ENCODE measurements around the gene TSPAN17. TPM values are rescaled to one million over a fixed set of nuclear protein-coding genes. Genes with fewer than 3 reads are reported as not detected.

TSPAN17 gene
- total and polyA plus RNA-seq, 9 of the 15 experiments (the other 6 are each of a cell fraction or from before 2014, with no cell fraction given): 0.73 to 58.3 (median 34.5) TPM

DNA sequence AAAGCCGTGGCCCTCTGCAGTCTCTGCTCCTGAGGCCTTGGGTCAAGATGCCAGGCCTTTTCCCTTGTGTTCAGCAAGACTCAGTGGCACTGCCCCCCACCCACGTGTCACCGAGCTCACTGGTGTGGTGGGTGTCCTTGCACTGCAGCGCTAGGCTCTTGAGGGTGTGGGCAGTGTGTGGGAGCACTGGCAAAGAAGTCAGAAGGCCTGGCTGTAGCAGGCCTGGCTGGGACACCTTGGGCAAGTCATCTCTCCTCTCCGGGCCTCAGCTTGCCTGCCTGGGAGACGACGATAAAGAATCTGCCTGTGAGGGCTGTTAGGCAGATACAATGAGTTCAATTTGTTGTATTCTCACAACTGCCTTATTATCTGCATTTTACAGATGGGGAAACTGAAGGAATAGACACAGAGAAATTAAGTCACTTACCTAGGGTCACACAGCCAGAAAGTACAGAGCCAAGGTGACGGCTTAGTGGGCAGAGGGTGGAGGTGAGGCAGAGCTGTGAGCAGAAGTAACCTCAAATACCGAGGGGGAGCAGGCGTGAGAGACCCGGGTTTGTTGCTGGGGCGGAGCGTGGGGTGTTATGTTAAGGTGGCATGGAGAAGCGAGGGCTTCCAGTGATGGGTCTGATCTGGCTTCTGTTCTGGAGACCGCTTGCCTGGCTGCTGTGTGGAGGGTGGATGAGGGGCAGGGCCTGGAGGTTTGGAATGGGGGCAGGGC, 1.4 kb downstream of the TSPAN17 start (continued):
- TF ChIP-seq, protein P1, sequence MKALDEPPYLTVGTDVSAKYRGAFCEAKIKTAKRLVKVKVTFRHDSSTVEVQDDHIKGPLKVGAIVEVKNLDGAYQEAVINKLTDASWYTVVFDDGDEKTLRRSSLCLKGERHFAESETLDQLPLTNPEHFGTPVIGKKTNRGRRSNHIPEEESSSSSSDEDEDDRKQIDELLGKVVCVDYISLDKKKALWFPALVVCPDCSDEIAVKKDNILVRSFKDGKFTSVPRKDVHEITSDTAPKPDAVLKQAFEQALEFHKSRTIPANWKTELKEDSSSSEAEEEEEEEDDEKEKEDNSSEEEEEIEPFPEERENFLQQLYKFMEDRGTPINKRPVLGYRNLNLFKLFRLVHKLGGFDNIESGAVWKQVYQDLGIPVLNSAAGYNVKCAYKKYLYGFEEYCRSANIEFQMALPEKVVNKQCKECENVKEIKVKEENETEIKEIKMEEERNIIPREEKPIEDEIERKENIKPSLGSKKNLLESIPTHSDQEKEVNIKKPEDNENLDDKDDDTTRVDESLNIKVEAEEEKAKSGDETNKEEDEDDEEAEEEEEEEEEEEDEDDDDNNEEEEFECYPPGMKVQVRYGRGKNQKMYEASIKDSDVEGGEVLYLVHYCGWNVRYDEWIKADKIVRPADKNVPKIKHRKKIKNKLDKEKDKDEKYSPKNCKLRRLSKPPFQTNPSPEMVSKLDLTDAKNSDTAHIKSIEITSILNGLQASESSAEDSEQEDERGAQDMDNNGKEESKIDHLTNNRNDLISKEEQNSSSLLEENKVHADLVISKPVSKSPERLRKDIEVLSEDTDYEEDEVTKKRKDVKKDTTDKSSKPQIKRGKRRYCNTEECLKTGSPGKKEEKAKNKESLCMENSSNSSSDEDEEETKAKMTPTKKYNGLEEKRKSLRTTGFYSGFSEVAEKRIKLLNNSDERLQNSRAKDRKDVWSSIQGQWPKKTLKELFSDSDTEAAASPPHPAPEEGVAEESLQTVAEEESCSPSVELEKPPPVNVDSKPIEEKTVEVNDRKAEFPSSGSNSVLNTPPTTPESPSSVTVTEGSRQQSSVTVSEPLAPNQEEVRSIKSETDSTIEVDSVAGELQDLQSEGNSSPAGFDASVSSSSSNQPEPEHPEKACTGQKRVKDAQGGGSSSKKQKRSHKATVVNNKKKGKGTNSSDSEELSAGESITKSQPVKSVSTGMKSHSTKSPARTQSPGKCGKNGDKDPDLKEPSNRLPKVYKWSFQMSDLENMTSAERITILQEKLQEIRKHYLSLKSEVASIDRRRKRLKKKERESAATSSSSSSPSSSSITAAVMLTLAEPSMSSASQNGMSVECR (CRISPR knock-in tag; IDR thresholded peaks at IDR 0.05): peak; percentile 50; the same call in 1 of the 2 replicates
- TF ChIP-seq ZBTB7A (IDR thresholded peaks at IDR 0.05; ENCODE audit: borderline replicate concordance, control insufficient read depth, low read depth, low read length) (no peak), ZNF408 (CRISPR knock-in tag; IDR thresholded peaks at IDR 0.05; ENCODE audit: low read depth) (no peak), ZZZ3 (IDR thresholded peaks at IDR 0.05) (no peak), NFE2 (IDR thresholded peaks at IDR 0.05; ENCODE audit: low read depth) (no peak; the same call in 1 of the 2 replicates), E2F3 (CRISPR knock-in tag; IDR thresholded peaks at IDR 0.05) (no peak), TARDBP (IDR thresholded peaks at IDR 0.05) (no peak), TCFL5 (CRISPR knock-in tag; conservative IDR thresholded peaks at IDR 0.05) (no peak), ZKSCAN1 (IDR thresholded peaks at IDR 0.05; ENCODE audit: low read depth, low read length) (peak; percentile 31; the same call in 1 of the 2 replicates), HMG20A (CRISPR knock-in tag; conservative IDR thresholded peaks at IDR 0.05) (no peak), TEAD1 (CRISPR knock-in tag; IDR thresholded peaks at IDR 0.05) (0 out of 4 replicates have a peak, but pooled peaks of 1 of the 2 experiments have one; percentile 35), MED1 (CRISPR knock-in tag; IDR thresholded peaks at IDR 0.05; ENCODE audit: borderline replicate concordance) (no peak), CHCHD3 (CRISPR knock-in tag; IDR thresholded peaks at IDR 0.05) (no peak), ID3 (CRISPR knock-in tag; IDR thresholded peaks at IDR 0.05) (no peak), ID3 (tag; IDR thresholded peaks at IDR 0.05) (no peak), U2AF2 (optimal IDR thresholded peaks at IDR 0.05; ENCODE audit: low read depth, low read length) (no peak), ZNF197 (CRISPR knock-in tag; IDR thresholded peaks at IDR 0.05; ENCODE audit: low read depth) (no peak), KAT8 (IDR thresholded peaks at IDR 0.05; ENCODE audit: low read depth) (no peak), ELF1 (tag; IDR thresholded peaks at IDR 0.05) (no peak), ZNF507 (tag; conservative IDR thresholded peaks at IDR 0.05) (no peak), HDAC6 (IDR thresholded peaks at IDR 0.05; ENCODE audit: low read depth, low read length) (no peak), SOX6 (IDR thresholded peaks at IDR 0.05) (peak; percentile 93), MAX (CRISPR knock-in tag; IDR thresholded peaks at IDR 0.05) (peak; percentile 74)
- TF ChIP-seq, protein P2, sequence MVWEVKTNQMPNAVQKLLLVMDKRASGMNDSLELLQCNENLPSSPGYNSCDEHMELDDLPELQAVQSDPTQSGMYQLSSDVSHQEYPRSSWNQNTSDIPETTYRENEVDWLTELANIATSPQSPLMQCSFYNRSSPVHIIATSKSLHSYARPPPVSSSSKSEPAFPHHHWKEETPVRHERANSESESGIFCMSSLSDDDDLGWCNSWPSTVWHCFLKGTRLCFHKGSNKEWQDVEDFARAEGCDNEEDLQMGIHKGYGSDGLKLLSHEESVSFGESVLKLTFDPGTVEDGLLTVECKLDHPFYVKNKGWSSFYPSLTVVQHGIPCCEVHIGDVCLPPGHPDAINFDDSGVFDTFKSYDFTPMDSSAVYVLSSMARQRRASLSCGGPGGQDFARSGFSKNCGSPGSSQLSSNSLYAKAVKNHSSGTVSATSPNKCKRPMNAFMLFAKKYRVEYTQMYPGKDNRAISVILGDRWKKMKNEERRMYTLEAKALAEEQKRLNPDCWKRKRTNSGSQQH (CRISPR knock-in tag; IDR thresholded peaks at IDR 0.05): no peak
